Heart left ventricle (tissue), 13 donors: ENCODE data around the gene VRK1.

Experiments
- CTCF ChIP-seq, 12 donors: fragments of 200-600 bp; sonication (generic) in 4 of 12; IDR thresholded peaks; one replicate each; pipeline versions ENCODE4 v1.5.0 to v1.8.0; 2018 to 2022; ENCODE audit warnings: antibody characterized with exemption in 12 of 12, mild to moderate bottlenecking in 5 of 12
- POLR2A ChIP-seq, 2 donors: fragments of 450-650 bp; IDR thresholded peaks; one replicate each; pipeline ENCODE4 v1.6.1; 2017; ENCODE audit warnings: antibody characterized with exemption in 2 of 2, mild to moderate bottlenecking in 2 of 2, moderate library complexity in 2 of 2
- donor health status: ischemic (EF 13 %, LVEDD 7.1; RV severe dilation, severe dysfunction).
- donor health status: DM: no; HTN: yes; CAD: no.
- donor health status: DM: no; HTN: no; CAD: no.
- donor health status: ischemic (EF 25% LVEDD 6.9; RV normal size, moderate dysfunction).
- donor health status: ischemic (EF 25% LVEDD 5.7; RV mildly dilated, moderate dysfunction).
- donor health status: ischemic (EF 35%, LVEDD 5.7; RV mildly dilated, moderate dysfunction).
- donor health status: nonischemic (EF 11% LVEDD 7.7; RV severe dilation, severe dysfunction).
- donor health status: DM: yes; HTN: yes; CAD: no.
- donor health status: PGD.
- donor health status: ischemic (EF 29% LVEDD 5.4; RV normal size, mild dysfunction).
- donor health status: nonischemic (EF 23%, LVEDD 6.1; RV moderate dilation, normal function).

- no peak for TF ChIP-seq POLR2A (IDR thresholded peaks at IDR 0.05)
- no peak for TF ChIP-seq CTCF (IDR thresholded peaks at IDR 0.05)
Observed at GRCh38 chr14:96790186-96790585, 7.0 kb upstream of the VRK1 start.
